HG03025 (cell line): ENCODE measurements around the gene COPG2.

Experiments
- ATAC-seq: cut with Tn5 transposase; IDR thresholded peaks from one replicate; pipeline ENCODE4 v1.9.1; 2021; ENCODE audit warnings: mild to moderate bottlenecking, moderate library complexity; ENCODE audit not compliant: unreplicated experiment, low FRiP score

COPG2 gene

DNA sequence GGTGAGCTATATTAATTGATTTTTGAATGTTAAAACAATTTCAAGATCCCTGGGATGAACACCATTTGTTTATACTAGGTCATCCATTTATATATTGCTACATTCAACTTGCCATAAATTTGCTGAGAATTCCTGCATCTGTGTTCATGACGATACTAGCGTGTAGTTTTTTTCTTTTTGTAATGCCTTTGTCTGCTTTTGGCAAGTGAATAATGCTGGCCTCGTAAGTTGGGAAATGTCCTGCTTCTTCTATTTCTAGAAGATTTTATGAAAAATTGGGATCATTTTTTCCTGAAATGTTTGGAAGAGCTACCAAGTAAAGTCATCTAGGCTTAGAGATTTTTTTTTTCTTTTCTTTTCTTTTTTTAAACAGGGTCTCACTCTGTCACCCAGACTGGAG lies 189.6 kb downstream of the COPG2 start:
- ATAC-seq, result no peak

DNA sequence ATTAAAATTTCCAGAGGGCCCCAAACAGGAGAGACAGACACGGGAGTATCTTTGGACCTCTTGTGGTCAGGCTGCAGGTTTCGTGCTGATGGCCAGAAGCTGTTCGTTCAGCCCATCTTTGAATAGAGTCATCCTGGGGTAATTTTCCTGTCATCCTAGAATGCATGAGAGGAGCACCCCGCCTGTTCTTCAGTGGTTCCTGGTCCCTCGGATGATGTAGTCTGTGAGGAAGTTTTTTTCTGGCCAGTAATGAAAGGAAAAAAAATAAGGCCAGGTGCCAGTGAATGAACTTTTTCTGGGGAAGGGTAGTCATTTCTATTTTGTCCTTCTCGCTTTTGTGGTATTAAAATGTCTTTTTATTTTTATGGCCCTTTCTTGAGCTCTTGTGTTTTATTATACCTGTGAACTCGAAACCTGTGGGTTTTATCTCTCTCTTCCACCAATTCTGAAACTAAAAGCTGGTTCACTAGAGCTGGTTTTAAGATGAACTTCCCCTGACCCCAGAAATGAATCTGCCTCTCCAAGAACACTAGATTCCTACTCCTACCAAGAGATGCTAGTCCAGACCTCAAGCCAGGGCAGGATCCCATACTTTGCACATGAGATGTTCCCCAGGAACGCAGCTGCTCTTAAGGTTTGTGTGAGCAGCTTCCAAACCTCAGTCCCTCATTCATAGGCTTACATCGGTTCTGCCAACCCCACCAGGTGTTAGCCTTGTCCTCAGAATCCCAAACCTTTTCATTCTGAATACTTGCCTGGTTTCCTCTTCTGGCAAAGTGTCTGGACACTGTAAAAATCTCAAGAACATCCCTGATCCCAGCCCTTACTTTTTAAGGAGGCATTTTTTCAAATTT lies 192.0 kb downstream of the COPG2 start:
- ATAC-seq, result peak; percentile 82

DNA sequence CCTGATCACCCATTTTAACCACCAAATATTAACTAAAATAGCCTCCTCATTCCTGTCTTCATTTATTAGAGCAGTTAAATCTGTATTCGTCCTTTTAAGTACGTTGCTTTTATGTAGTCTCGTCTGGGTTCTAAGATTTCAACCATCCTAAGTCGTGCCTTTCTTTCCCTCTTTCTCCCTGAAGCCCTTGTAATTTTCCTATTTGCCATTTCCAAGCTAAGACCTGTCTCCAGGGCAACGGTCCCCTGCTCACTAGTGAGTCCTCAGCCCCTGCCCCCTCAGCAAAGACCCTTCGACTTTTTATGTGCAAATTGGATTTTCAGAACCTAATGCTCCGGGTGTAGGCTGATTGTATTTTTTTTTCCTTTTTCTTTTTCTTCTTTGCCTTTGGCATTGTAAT lies 192.8 kb downstream of the COPG2 start:
- ATAC-seq, result no peak

DNA sequence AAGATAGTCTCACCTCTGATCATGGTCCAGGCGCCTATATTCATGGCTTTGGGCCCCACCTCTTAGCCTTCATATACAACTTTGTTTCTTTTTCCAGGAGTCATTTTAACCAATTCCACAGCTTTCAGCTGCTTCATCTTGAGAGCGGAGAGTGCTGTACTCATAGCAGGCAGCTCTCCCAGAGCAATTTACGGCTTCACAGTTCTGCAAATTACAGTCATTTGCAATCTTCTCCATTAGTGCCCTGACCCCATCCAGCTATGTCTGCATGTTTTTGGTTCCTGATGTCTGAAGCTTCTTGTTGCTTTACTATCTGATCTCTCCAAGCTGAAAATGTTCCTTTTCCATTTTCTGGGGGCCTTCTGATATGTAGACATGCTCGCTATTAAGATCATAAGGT lies 194.7 kb downstream of the COPG2 start:
- no peak for ATAC-seq

DNA sequence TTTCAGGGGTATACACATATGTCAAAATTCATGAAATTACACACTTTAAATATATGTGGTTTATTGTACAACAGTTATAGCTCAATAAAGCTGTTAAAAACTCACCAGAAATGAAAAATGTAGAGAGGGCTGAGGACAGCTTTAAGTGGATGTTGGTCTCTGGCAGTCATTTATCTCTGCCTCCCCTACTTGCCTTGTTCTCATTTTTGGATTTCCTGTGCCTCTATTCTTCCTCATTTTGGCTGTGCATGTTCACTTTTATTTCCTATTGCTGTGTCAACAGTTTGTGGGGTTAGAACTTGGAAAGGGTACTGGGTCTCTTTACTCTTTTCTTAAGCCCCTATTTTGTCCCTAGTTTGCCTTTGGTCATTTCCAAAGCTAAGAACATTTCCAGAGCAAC lies 195.3 kb downstream of the COPG2 start:
- ATAC-seq, result no peak

DNA sequence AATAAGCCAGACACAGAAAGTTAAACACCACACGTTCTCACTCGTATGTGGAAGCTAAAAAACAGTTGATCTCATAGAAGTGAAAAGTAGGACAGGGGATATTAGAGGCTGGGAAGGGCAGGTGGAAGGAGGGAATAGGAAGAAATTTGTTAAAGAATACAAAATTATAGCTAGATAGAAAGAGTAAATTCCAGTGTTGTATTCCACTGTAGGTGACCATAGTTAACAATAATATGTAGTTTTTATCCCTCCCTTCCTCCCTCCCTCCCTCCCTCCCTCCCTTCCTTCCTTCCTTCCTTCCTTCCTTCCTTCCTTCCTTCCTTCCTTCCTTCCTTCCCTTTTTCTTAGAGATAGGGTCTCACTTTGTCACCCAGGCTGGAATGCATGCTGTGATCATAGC lies 196.6 kb downstream of the COPG2 start:
- ATAC-seq, result no peak

DNA sequence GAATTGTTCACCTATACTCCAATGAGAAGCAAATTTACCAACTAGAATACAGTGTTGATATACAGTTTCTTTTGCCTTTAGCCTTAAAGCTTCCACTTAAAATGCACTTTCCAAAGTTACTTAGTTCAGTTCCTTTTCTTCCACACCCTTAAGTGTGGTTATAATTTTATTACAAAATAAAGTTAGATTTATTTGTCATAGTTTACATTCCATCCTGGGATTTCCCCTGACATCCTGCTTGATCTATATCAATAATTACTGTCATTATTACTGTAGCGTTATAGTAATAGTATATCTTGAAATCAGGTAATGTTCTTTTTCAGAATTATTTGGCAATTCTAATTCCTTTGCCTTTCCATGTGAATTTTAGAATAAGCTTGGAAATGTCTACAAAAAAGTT lies 199.9 kb downstream of the COPG2 start:
- no peak for ATAC-seq

DNA sequence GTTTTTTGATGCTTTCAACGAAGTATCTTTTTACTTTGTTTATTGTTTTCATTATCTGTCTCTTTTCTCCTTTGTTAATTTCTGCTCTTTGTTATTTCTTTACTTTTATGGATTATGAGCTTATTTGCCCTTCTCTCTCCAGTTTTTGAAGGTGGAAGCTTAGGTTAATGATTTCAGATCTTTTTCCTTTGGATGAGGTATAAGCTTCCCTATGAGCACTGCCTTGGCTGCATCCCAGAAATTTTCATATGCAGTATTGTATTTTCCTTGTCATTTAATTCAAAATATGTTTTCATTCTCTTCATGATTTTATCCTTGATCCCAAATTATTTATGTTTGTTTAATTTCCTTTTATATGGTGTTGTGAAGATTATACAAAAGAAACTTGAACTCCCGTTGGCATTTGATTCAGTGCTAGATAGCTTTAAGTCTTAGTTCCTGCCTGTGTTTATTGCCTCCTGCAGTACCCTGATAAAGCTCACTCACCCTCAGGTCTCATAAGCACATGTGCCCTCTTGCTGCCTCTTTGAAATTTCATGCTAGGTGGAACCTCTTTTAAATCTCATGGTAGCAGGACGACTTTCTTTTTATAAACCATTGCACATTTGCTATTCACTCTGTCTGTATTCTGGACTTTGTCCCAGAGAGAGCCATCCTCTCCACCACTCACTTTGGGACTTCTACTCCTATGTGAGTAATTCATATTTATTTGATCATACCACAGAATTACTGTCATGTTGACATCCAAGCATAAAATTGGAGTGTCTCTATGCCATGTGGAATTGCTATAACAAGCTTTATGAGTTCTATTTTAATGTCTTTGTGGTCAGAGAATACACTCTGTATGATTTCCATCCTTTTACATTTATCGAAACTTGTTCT lies 204.8 kb downstream of the COPG2 start:
- no peak for ATAC-seq

DNA sequence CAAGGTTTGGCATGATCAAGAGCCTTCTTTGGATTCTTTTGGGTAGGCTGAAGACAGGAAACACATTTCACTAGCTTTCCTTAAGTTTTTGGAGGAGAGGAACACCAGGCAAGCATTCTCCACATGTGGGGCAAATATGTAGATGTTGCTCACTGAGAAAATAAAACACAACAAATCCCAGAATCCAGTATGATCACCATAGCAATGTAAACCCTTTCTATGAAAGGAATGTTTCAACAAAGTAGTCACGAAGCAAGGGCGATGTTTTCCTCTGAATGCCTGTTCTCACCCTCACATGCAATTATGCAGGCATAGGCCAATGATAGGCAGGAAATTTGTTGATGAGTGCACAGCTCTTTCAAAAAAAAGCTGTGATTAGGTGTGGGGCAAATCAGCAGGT lies 207.3 kb downstream of the COPG2 start:
- no peak for ATAC-seq

DNA sequence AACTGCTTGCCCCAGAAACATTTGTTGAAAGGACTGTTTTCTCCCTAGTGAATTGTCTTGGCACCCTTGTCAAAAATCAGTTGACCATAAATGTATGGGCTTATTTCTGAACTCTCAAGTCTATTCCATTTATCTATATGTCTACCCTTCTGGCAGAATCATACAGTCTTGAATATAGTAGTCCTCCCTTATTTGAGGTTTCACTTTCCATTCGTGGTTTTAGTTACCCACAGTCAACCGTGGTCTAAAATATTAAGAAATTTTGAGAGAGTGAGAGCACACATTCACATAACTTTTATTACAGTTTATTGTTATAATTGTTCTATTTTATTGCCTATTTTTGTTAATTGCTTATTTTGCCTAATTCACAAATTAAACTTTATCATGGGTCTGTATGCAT lies 210.3 kb downstream of the COPG2 start:
- ATAC-seq, result no peak
